ENCODE measurements around the gene TRIM9.

TRIM9 gene

DNA sequence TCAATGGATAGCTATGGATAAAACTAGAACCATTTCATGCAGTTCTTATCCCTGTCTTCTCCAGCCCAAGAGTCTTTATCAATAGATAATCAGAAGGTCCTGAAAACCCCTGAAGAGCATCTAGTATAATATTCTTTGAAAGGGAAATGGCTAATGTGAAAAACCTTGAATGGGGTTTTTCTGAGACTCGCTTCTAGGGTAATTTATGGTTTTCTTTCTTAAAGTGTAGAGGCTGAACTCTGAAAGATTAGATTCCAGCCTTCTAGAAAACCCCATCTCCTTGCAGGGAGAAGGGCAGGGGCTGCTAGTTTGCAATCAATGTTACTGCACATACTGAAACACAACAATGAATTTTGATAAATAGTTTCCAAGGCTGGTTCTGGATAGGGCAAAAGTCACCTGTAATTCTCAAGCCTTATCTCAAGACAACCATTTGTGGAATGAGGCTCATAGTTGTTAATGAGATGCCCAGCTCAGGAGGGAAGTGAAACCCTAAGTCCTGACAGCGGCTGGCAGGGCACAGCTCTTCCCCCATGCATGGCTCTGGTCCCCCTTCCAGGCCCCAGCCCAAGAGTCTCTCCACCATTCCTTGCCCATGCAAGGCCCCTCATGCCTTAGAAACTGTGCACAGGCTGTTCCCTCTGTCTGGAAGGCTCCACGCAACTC is 116.9 kb downstream of the TRIM9 start:
- no peak overlapping the region for H3K4me3 ChIP-seq (ENCODE audit: low read depth, low read length)

DNA sequence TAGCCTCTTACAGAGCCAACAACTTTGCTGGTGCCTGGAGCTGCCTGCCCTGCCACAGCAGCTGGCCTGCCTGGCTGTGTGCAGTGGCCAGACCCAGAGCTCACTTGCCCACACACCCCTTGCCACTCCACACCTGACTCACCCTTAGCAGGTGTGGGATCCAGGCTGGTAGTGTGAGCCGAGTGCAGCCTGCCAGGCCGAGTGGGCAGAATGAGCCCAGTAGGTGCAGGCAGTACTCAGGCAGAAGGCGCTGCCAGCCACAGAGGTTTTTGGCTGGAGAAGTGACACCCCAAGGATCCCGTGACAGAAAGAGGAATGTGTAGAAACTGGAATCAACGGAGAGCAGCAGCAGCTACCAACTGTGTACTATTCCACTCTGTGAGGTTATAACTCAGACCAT is 120.8 kb downstream of the TRIM9 start:
- no peak for DNase-seq (ENCODE audit: low read depth)
- no peak overlapping the region for H3K4me3 ChIP-seq (ENCODE audit: low read depth, low read length)
- TF ChIP-seq, protein P1, sequence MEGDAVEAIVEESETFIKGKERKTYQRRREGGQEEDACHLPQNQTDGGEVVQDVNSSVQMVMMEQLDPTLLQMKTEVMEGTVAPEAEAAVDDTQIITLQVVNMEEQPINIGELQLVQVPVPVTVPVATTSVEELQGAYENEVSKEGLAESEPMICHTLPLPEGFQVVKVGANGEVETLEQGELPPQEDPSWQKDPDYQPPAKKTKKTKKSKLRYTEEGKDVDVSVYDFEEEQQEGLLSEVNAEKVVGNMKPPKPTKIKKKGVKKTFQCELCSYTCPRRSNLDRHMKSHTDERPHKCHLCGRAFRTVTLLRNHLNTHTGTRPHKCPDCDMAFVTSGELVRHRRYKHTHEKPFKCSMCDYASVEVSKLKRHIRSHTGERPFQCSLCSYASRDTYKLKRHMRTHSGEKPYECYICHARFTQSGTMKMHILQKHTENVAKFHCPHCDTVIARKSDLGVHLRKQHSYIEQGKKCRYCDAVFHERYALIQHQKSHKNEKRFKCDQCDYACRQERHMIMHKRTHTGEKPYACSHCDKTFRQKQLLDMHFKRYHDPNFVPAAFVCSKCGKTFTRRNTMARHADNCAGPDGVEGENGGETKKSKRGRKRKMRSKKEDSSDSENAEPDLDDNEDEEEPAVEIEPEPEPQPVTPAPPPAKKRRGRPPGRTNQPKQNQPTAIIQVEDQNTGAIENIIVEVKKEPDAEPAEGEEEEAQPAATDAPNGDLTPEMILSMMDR (IDR thresholded peaks at IDR 0.05; ENCODE audit: control insufficient read depth, extremely low read depth, insufficient read depth): no peak

More for the DNA sequence above, 116.9 kb downstream of the TRIM9 start:
- no peak for DNase-seq (ENCODE audit: low read depth)
- TF ChIP-seq, protein P1 (IDR thresholded peaks at IDR 0.05; ENCODE audit: control insufficient read depth, extremely low read depth, insufficient read depth): no peak

DNA sequence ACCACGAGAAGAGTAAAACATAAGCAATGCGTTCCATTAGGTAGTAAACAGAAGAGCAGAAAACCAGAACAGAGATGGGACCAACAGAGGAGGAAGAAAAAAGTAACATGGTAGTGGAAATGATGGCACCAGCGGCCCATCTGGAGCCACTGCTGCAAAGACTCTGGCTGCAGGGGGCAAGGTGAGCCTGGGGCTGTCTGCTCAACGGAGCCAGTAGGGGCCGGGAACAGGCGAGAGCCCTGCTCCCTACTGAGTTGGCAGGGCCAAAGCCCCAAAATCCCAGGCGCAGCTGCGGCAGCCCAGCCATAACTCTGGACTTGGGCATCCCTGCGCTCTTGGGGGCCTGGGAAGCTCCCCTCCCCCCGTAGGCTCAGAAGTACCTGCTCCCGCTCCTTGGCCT is 122.2 kb downstream of the TRIM9 start:
- TF ChIP-seq, protein P1 (IDR thresholded peaks at IDR 0.05; ENCODE audit: control insufficient read depth, extremely low read depth, insufficient read depth): no peak
- DNase-seq (ENCODE audit: low read depth): no peak
- H3K4me3 ChIP-seq (ENCODE audit: low read depth, low read length): no peak overlapping the region

DNA sequence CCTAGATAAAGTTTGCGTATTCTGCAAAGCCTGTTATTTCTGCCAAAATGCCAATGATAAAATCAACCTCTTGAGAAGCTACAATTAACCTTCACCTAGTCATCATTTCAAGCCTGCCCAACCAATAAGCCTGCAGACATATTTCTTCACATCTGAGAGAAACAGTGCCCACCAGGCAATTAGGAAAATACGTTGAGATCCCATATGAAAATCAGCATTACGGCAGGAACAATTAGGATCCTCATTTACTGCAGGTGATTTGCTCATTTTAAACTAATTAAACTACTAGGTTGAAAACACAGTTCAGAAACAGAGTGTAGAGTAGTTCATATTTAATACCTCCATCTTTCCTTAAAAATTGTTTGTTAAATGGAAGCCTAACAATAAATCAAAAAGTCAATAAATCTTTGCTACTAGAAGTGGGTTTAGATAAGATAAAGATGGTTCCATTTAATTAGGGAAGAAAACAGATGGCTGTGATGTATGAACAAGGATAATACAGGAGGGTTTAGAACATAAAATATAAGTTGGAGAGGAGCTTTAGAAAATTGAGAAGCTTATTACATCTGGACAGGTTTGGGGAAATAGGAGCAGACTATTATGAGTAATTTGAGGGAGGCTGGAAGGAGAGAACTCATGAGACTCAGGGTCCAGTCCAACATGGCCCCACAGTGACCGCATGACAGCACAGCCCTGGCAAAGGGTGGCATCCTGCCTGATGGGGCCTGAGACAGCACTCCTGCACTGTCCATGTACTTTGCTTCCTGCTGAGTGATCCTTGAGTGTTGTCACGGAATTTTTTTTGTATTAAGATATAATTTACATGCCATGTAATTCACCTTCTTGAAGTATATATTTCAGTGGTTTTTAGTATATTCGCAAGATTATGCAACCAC is 123.8 kb downstream of the TRIM9 start:
- H3K4me3 ChIP-seq (ENCODE audit: low read depth, low read length): no peak overlapping the region
- TF ChIP-seq, protein P1 (IDR thresholded peaks at IDR 0.05; ENCODE audit: control insufficient read depth, extremely low read depth, insufficient read depth): no peak
- no peak for DNase-seq (ENCODE audit: low read depth)

DNA sequence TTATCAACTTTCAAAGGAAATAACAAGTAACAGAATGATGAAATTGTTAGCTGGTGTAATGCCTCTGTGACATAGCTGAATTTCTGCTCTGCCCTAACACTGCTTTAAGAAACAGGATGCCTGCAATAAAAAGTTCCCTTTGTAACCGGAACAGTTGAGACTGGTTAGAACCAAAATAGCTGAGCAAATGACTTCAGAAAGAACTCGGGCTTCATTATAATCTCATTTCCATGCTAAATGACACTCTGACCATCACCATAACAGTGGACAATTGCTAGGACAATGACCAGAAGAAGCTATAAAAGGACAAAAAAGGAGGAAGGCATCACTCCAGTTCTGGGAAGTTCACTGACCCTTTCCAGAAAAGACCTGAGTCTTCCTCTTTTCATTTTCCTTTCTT is 127.1 kb downstream of the TRIM9 start:
- no peak for DNase-seq (ENCODE audit: low read depth)
- H3K4me3 ChIP-seq (ENCODE audit: low read depth, low read length): no peak overlapping the region
- TF ChIP-seq, protein P1 (IDR thresholded peaks at IDR 0.05; ENCODE audit: control insufficient read depth, extremely low read depth, insufficient read depth): no peak

DNA sequence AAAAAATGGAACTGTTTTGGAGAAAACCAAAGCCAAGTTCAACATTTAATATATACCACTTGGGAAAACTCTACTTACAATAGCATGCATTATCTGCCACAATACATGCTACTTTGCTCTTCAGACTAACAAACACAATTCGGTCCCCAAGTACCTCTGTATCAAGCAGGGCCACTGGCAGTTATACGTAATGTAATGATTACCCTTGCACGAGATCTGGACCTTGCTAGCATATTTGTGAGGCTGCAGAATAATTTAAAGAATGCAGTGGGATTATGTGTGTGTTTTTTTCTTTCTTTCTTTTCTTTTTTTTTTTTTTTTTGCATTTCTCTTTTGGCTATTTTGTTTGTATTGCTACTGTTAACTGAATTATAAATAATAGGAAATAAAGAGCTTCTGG is 127.8 kb downstream of the TRIM9 start:
- TF ChIP-seq, protein P1 (IDR thresholded peaks at IDR 0.05; ENCODE audit: control insufficient read depth, extremely low read depth, insufficient read depth): no peak
- DNase-seq (ENCODE audit: low read depth): no peak
- no peak overlapping the region for H3K4me3 ChIP-seq (ENCODE audit: low read depth, low read length)

Data from LNCaP clone FGC (cell line).